MM.1S (cell line): ENCODE results near the gene LSM5.

Experiments
- EZH2phosphoT487 ChIP-seq: fragments of 300-600 bp; sonication (generic); IDR thresholded peaks from 2 replicates; pipeline ENCODE4 v1.6.1; 2018; ENCODE audit warnings: antibody characterized with exemption, low read length
- TF ChIP-seq, protein P1 (sequence below): fragments of 300-600 bp; sonication (generic); IDR thresholded peaks from 2 replicates; pipeline ENCODE4 v1.5.1; 2016; ENCODE audit warnings: antibody characterized with exemption, low read length, mixed read lengths

GRCh38 chr7:32476816-32477648, 13.1 kb downstream of the LSM5 start:
- TF ChIP-seq, protein P1, sequence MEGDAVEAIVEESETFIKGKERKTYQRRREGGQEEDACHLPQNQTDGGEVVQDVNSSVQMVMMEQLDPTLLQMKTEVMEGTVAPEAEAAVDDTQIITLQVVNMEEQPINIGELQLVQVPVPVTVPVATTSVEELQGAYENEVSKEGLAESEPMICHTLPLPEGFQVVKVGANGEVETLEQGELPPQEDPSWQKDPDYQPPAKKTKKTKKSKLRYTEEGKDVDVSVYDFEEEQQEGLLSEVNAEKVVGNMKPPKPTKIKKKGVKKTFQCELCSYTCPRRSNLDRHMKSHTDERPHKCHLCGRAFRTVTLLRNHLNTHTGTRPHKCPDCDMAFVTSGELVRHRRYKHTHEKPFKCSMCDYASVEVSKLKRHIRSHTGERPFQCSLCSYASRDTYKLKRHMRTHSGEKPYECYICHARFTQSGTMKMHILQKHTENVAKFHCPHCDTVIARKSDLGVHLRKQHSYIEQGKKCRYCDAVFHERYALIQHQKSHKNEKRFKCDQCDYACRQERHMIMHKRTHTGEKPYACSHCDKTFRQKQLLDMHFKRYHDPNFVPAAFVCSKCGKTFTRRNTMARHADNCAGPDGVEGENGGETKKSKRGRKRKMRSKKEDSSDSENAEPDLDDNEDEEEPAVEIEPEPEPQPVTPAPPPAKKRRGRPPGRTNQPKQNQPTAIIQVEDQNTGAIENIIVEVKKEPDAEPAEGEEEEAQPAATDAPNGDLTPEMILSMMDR, result no peak
- TF ChIP-seq EZH2phosphoT487, result no peak
